Central memory CD8-positive, alpha-beta T cell (primary cell): Measurements from ENCODE around the gene GALM.

ENCODE experiments used
- ATAC-seq: fragments of 150-1000 bp; cut with Tn5 transposase; replicated peaks from 2 replicates; pipeline ENCODE4 v1.10.0; 2022; ENCODE audit warnings: mild to moderate bottlenecking, moderate FRiP score, moderate number of reproducible peaks; ENCODE audit not compliant: poor library complexity, severe bottlenecking; ENCODE audit errors: extremely low read depth
- DNase-seq, 2 donors: peaks; one replicate each; pipeline ENCODE4 v3.0.0; 2021; ENCODE audit warnings: low spot score in 2 of 2
- H3K27ac Mint-ChIP-seq: one replicate; pipeline ENCODE4 v1.8.0; 2022; ENCODE audit warnings: low read depth, mild to moderate bottlenecking, moderate library complexity, mixed read lengths
- H3K27me3 Mint-ChIP-seq: one replicate; pipeline ENCODE4 v1.8.0; 2022; ENCODE audit warnings: mixed read lengths
- H3K36me3 Mint-ChIP-seq: one replicate; pipeline ENCODE4 v1.8.0; 2022; ENCODE audit warnings: mild to moderate bottlenecking, moderate library complexity, mixed read lengths; ENCODE audit not compliant: insufficient read depth
- H3K4me1 Mint-ChIP-seq: one replicate; pipeline ENCODE4 v1.8.0; 2022; ENCODE audit warnings: mixed read lengths
- H3K4me3 Mint-ChIP-seq: one replicate; pipeline ENCODE4 v1.8.0; 2022; ENCODE audit warnings: mild to moderate bottlenecking, moderate library complexity, mixed read lengths
- H3K9me3 Mint-ChIP-seq: one replicate; pipeline ENCODE4 v1.8.0; 2022; ENCODE audit warnings: mixed read lengths

The GALM gene

GRCh38 chr2:38665854-38666555 is at the start of gene GALM:
TSS of gene GALM (plus strand) at chr2:38666114. CDS start at chr2:38666162, 48 bp downstream.
- Mint-ChIP-seq H3K27me3 (no peaks in the 10 kb centered on the region), H3K9me3 (no peaks in the 10 kb centered on the region), H3K4me1 (peaks cover 68% of the 10 kb centered on the region), H3K27ac (peak within 1 kb of the TSS; percentile 96), H3K36me3 (peaks cover 21% of the 10 kb centered on the region), H3K4me3 (peak within 1 kb of the TSS; percentile 87)
- peak; percentile 1 for ATAC-seq
- DNase-seq: peak in 1 of 2 donors; percentile 38

- no peaks in the 10 kb centered on the region for H3K9me3 Mint-ChIP-seq
- DNase-seq: no peak
- no peak overlapping the region for H3K27ac Mint-ChIP-seq
- no peak for ATAC-seq
- no peak overlapping the region for H3K4me3 Mint-ChIP-seq
- peaks cover 13% of the 10 kb centered on the region for H3K4me1 Mint-ChIP-seq
- no peaks in the 10 kb centered on the region for H3K36me3 Mint-ChIP-seq
- H3K27me3 Mint-ChIP-seq: no peaks in the 10 kb centered on the region
Observed at GRCh38 chr2:38617301-38617700, 48.6 kb upstream of the GALM start.

- DNase-seq: no peak
- no peaks in the 10 kb centered on the region for H3K4me1 Mint-ChIP-seq
- no peaks in the 10 kb centered on the region for H3K9me3 Mint-ChIP-seq
- no peak overlapping the region for H3K4me3 Mint-ChIP-seq
- H3K36me3 Mint-ChIP-seq: no peaks in the 10 kb centered on the region
- H3K27me3 Mint-ChIP-seq: no peaks in the 10 kb centered on the region
- no peak overlapping the region for H3K27ac Mint-ChIP-seq
- no peak for ATAC-seq
Observed at GRCh38 chr2:38619458-38620164, 46.3 kb upstream of the GALM start.

DNA sequence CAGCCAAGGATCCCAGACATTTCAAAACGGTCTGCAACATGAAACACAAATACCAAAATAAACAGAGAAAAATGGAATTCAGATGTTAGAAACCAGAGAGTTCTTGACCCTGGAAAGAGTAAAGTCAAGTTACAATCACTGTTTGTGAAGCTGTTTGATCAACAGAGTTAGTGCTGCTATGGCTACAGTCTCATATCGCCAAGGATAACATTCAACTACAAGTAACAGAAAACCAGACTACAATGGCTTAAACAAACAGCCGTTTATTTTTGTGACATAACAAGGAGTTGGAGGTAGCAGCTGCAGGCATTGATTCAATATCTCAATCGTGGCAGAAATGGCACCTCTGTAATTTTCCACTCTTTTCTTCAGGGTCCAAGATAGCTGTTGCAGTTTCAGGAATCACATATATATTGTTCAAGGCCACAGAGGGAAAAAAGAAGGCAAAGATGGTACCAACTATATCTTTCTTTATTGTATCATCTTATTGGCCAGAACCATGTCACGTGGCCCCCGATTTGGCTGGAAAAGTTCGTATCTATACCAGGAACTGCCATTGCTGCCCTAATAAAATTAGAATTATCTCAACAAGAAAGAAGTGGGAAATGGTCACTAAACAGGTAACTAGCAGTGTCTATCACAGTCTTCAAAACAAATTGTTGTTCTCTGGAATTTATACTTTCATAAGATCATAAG is 45.5 kb upstream of the GALM start:
- Mint-ChIP-seq H3K27ac (no peak overlapping the region), H3K4me3 (no peak overlapping the region), H3K4me1 (no peaks in the 10 kb centered on the region), H3K36me3 (no peaks in the 10 kb centered on the region), H3K9me3 (no peaks in the 10 kb centered on the region), H3K27me3 (no peaks in the 10 kb centered on the region)
- DNase-seq (no peak), ATAC-seq (no peak)

GRCh38 chr2:38621018-38621417 is 44.9 kb upstream of the GALM start:
- H3K4me1 Mint-ChIP-seq: no peaks in the 10 kb centered on the region
- DNase-seq (no peak), ATAC-seq (no peak)
- no peaks in the 10 kb centered on the region for H3K9me3 Mint-ChIP-seq
- H3K4me3 Mint-ChIP-seq: no peak overlapping the region
- no peaks in the 10 kb centered on the region for H3K36me3 Mint-ChIP-seq
- no peak overlapping the region for H3K27ac Mint-ChIP-seq
- no peaks in the 10 kb centered on the region for H3K27me3 Mint-ChIP-seq

GRCh38 chr2:38622210-38622609 is 43.7 kb upstream of the GALM start:
- no peaks in the 10 kb centered on the region for H3K36me3 Mint-ChIP-seq
- H3K4me3 Mint-ChIP-seq: no peak overlapping the region
- peaks cover 12% of the 10 kb centered on the region for H3K4me1 Mint-ChIP-seq
- no peak overlapping the region for H3K27ac Mint-ChIP-seq
- H3K9me3 Mint-ChIP-seq: no peaks in the 10 kb centered on the region
- no peaks in the 10 kb centered on the region for H3K27me3 Mint-ChIP-seq
- ATAC-seq: no peak
- no peak for DNase-seq

DNA sequence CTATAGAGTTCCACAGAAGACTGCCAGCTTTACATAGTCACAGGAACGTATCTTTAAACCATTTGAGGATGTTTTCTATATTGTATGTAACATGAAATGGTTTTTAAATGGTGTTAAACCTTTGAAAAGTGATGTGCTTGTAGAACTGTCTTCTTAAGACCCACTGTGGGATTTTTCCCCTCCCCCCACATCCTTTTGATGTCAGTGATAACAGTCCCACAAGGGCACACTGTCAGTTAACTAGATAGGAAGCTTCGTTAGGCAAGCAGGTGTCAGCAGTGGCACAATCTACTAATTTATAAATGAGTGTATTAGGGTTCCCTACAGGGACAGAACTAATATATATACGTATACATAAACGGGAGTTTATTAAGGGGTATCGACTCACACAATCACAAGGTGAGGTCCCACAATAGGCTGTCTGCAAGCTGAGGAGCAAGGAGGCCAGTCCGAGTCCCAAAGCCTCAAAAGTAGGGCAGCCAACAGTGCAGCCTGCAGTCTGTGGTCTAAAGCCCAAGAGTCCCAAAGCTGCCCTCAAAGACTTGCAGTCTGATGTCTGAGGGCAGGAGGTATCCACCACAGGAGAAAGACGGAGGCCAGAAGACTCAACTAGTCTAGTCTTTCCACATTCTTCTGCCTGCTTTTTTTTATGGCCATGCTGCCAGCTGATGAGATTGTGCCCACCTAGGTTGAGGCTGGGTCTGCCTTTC is 39.4 kb upstream of the GALM start:
- DNase-seq (peak in 1 of 2 donors; percentile 25), ATAC-seq (peak; percentile 79)
- H3K36me3 Mint-ChIP-seq: no peaks in the 10 kb centered on the region
- H3K4me3 Mint-ChIP-seq: no peak overlapping the region
- no peaks in the 10 kb centered on the region for H3K27me3 Mint-ChIP-seq
- H3K4me1 Mint-ChIP-seq: peaks cover 13% of the 10 kb centered on the region
- no peak overlapping the region for H3K27ac Mint-ChIP-seq
- peaks cover 5% of the 10 kb centered on the region for H3K9me3 Mint-ChIP-seq

GRCh38 chr2:38627391-38627790 is 38.5 kb upstream of the GALM start:
- Mint-ChIP-seq H3K9me3 (peaks cover 5% of the 10 kb centered on the region), H3K27me3 (no peaks in the 10 kb centered on the region), H3K36me3 (no peaks in the 10 kb centered on the region), H3K4me3 (no peak overlapping the region), H3K27ac (no peak overlapping the region), H3K4me1 (peaks cover 13% of the 10 kb centered on the region)
- ATAC-seq (no peak), DNase-seq (no peak)

DNA sequence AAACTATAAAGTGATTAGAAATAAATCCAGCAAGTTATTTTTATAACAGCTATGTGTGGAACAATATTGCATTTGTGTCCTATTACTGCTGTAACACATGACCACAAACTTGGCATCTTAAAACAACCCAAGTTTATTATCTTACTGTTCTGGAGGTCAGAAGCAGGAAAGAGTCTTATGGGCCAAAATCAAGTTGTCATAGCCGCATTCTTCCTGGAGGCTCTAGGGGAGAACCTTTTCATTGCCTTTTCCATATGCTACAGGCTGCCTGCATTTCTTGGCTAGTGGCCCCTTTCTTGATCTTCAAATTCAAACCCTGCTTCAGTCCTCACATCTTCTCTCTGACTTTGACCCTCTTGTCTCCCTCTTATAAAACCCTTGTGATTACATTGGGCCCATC is 36.2 kb upstream of the GALM start:
- Mint-ChIP-seq H3K4me1 (peaks cover 20% of the 10 kb centered on the region), H3K27me3 (no peaks in the 10 kb centered on the region), H3K27ac (no peak overlapping the region), H3K4me3 (no peak overlapping the region), H3K9me3 (peaks cover 5% of the 10 kb centered on the region), H3K36me3 (no peaks in the 10 kb centered on the region)
- no peak for DNase-seq
- ATAC-seq: no peak

DNA sequence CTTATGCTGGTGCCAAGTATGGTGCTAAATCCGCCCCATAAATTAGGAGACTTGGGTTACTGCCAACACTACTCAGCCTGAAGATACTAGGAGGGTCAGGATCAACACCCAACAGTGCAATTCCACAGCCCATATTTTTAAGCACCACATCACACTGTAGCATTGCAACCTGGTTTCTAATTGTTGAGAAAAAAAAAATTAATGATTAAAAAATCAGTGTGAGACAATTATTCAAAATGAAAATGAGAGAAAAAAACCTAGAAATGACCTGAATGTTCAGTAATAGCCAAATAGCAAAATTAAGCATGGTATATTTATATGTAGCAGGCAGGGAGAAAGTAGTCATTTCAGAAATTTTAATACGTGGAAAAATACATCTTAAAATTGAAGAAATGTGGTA is 33.9 kb upstream of the GALM start:
- DNase-seq: no peak
- Mint-ChIP-seq H3K9me3 (peaks cover 8% of the 10 kb centered on the region), H3K36me3 (no peaks in the 10 kb centered on the region), H3K4me1 (peaks cover 15% of the 10 kb centered on the region), H3K27me3 (no peaks in the 10 kb centered on the region), H3K4me3 (no peak overlapping the region), H3K27ac (no peak overlapping the region)
- no peak for ATAC-seq

- ATAC-seq (no peak), DNase-seq (no peak)
- Mint-ChIP-seq H3K9me3 (peaks cover 10% of the 10 kb centered on the region), H3K27ac (no peak overlapping the region), H3K36me3 (no peaks in the 10 kb centered on the region), H3K4me3 (no peak overlapping the region), H3K4me1 (peaks cover 14% of the 10 kb centered on the region), H3K27me3 (no peaks in the 10 kb centered on the region)
Observed at GRCh38 chr2:38632980-38633379, 32.9 kb upstream of the GALM start.

- DNase-seq (no peak), ATAC-seq (no peak)
- H3K27ac Mint-ChIP-seq: no peak overlapping the region
- H3K27me3 Mint-ChIP-seq: no peaks in the 10 kb centered on the region
- H3K4me1 Mint-ChIP-seq: peaks cover 14% of the 10 kb centered on the region
- H3K9me3 Mint-ChIP-seq: peaks cover 10% of the 10 kb centered on the region
- H3K4me3 Mint-ChIP-seq: no peak overlapping the region
- H3K36me3 Mint-ChIP-seq: peaks cover 2% of the 10 kb centered on the region
Observed at GRCh38 chr2:38633895-38634294, 32.0 kb upstream of the GALM start.
